CD4-positive, alpha-beta T cell treated with Interleukin-2 at 100 ng/mL for 4 hours (primary cell): ENCODE results near the gene ABCA2.

Experiments used
- DNase-seq: peaks from one replicate; pipeline ENCODE4 v3.0.0-alpha.2; 2020; ENCODE audit warnings: low spot score

ABCA2 gene

DNA sequence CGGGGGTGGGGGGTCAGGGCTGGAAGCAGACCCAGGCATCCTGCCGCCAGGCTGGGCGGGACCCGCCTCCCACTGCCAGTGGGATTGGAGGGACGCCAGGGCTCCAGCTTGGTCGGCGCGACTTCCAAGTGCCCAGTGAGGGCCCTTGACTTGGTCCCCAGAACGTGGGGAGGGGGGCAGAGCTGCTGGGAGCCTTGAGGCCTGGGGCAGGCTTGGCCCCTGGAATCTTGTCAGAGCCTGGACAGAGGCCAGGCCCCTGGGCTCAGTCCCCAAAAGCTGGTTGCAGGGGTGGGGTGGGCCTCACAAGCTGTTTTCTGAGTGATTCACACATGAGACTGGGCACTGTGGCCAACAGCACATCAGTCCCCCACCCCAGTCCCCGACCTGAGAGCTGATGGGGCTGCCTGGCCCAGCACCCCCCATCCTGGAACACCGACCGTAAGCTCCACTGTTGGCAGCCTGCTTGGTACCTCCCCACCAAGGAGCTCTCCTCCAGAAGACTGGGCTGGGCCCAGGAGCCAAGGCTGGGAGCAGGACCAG lies 32.2 kb downstream of the ABCA2 start:
- no peak for DNase-seq

GRCh38 chr9:136995362-136995761 lies 32.7 kb downstream of the ABCA2 start:
- DNase-seq = no peak

GRCh38 chr9:136994888-136995230 lies 33.2 kb downstream of the ABCA2 start:
- DNase-seq = no peak

- no peak for DNase-seq
Measured at GRCh38 chr9:136994180-136994887, 33.7 kb downstream of the ABCA2 start.

- DNase-seq = no peak
Measured at GRCh38 chr9:136992819-136993369, 35.1 kb downstream of the ABCA2 start.

DNA sequence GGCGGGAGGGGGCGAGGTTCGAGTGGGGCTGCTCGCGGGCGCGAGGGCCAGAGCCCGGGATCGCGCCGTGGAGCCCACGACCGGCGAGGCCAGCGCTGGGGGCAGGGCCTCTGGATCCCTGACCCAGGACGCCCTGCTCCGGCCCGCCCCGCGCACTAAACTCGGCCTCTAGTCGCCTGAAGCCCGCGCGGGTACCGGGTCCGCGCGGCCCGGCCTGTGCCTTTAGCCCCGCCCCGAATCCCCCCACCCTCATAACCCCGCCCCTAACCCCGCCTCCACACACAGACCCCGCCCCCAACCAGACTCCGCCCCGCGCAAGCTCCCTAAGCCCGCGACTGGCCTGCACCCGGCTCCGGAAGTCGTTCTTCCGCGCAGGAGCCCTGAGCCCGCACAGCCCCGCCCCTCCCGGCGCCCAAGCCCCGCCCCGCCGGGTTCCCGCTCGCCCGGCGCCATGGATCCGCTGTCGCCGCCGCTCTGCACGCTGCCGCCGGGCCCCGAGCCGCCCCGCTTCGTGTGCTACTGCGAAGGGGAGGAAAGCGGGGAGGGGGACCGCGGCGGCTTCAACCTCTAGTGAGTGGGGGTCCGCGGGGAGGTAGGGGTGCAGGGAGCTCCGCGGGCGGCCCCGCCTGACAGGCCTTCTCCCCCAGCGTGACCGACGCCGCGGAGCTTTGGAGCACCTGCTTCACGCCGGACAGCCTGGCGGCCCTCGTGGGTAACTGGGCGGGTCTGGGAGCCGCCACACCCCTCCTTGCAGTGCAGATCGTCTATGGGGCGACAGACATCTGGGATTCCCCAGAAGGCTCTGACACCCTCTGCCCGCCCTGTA lies 35.8 kb downstream of the ABCA2 start, which contains the start of gene PAXX:
TSS of gene PAXX (plus strand) at position 430 of the 826 bp plus-strand sequence. CDS start at position 452, 22 bp downstream.
- DNase-seq = peak; percentile 92

DNA sequence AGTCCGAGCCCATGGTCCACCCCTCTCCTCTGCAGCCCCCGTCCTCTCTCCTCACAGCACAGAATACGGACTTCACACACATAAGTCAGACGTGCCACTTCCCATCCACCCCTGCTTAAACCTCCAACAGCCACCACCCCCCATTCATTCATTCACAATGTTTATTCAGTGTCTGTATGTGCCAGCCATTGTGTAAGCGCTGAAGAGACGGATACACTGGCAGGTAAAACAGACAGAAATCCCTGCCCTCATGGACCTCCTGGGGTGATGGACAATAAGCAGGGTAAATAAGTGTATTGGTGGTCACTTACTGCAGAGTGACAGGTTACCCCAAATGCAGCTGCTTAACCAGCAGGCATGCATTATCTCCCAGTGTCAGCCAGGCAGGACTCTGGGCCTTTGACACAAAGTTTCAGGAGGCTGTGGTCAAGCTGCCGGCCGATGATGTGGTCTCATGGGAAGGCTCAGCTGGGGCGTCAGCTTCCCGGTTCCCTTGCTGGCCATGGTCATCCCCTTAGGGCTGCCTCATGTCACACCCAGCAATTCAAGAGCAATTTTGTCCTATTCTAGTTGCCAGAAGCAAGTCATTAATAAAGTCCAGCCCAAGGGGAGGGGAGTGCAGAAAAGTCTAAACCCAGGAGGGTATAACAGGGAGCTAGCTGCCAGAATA lies 37.7 kb downstream of the ABCA2 start:
- DNase-seq = no peak

DNA sequence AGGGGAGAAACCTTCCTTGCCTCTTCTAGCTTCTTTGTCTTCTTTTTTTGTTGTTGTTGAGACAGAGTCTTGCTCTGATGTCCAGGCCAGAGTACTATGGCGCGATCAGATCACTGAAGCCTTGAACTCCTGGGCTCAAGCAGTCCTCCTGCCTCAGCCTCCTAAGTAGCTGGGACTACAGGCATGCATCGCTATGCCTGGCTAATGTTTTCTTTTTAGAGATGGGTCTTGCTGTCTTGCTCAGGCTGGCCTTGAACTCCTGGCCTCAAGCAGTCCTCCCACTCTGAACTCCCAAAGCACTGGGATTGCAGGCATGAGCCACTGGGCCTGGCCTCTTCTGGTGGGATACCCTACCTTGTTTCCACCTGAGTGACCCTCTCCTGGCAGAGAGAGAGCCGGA lies 39.2 kb downstream of the ABCA2 start:
- DNase-seq = no peak

- no peak for DNase-seq
Measured at GRCh38 chr9:136985853-136986252, 42.2 kb downstream of the ABCA2 start.

- no peak for DNase-seq
Measured at GRCh38 chr9:136985027-136985602, 42.9 kb downstream of the ABCA2 start.

- DNase-seq = no peak
Measured at GRCh38 chr9:136984464-136985026, 43.5 kb downstream of the ABCA2 start.

- DNase-seq = no peak
Measured at GRCh38 chr9:136983656-136984314, 44.3 kb downstream of the ABCA2 start.

DNA sequence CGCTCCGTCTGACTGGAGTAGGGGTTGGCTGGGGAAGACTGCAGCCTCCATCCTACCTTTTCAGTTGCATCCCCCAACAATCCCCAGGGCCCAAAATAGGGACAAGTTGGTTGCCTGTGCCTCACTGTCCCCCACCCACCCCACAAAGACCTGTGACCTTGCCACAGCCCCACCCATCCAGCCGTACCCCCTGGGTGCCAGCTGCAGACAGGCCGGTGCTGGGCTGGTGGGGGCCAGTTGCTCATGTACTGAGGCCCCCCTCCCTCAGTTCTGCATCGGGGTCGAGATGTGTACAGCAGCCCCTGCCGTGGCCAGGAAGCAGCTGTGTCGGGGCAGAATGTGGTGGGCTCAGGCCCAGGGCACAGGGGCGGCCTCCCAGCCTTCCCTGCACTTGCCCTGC lies 44.9 kb downstream of the ABCA2 start:
- no peak for DNase-seq

DNA sequence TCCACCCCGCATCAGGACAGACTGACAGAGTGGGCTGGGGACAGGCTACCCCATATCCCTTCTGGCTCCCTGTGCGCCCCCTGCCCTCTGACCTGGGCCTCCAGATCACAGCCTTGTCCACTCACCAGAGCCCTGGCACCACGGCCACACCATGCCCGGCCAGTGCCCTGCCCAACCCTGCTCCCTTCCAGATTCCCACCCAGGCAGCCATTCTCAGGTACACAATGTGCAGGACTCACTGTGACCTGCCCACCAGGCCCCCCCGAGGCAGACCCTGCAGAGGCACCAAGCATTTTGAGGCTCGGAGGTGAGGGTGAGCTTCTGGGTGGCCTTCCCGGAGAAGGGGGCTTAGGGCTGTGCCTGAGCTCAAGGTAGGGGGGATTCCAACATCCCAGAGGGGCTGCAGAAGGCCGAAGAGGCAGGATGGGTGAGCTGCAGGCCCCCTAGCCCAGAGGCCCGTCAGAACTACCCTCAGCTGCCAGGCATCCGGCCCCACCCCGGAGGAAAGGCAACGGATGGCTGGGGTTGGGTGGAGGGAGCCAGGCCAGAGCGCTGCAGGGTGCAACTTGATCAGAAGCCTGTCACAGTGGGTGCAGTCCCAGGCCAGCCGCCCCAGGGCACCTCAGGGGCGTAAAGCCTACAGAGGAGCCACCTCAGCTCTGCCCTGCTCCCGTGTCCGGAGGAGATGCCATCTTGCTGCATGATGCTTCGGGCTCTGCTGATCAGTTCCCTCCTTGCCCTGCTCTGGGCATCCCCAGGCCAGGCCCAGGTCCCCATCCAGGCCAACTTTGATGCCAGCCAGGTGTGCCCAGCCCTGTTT lies 45.6 kb downstream of the ABCA2 start, which contains the start of gene LCNL1:
TSS of gene LCNL1 (plus strand) at position 762 of the 820 bp plus-strand sequence. CDS start 594 bp downstream, outside the sequence.
- no peak for DNase-seq

- DNase-seq = no peak
Measured at GRCh38 chr9:136981588-136982231, 46.3 kb downstream of the ABCA2 start.

DNA sequence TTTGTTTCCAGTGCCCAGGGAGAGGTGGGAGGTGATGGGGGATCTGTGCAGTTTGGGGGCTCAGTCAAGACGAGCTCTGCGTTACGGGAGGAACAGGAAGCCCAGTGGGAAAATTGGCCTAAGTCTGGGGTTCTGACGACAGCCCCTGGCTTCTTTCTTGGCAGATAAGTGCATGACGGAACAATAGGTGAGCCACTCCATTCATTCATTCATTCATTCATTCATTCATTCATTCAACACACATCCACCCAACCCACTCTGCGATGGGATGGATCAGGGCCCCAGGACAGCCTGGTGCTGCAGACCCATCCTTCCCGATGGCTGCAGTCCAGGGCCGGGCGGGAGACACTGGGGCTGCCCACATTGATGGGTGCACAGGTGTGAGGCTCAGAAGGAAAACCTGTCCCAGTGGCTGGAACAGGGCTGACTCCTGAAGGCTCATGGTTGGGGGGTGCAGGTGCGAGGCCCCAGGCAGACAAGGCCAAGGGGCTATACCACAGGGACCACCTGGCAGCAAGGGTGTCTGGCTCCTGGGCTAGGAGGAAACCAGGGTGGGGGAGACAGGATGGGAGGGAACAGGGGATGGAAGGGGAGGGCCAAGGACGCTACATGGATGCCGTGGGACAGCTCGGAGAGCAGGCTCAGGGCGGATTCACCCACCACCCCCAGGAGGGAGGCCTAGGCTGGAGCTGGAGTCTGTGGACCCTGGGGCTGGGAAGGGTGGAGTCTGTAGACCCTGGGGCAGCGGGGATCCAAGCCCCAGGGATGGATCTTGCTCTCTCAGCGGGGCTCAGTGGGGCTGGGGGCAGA lies 47.2 kb downstream of the ABCA2 start:
- DNase-seq = no peak

GRCh38 chr9:136979769-136980587 lies 48.1 kb downstream of the ABCA2 start:
- no peak for DNase-seq
